Activated CD8-positive, alpha-beta T cell treated with anti-CD3 and anti-CD28 coated beads for 36 hours (primary cell): ENCODE measurements around the gene WEE2. TPM values are rescaled to one million over a fixed set of nuclear protein-coding genes. Genes with fewer than 3 reads are reported as not detected.
"Not testable (repeated sequence)": the region's sequence is repeated elsewhere in the genome, so short reads cannot be mapped to it uniquely, and the experiment has no call there.

Source experiments
- ATAC-seq: fragments of 200-7000 bp; cut with Tn5 transposase; one replicate; pipeline ENCODE4 v1.10.0; 2021; ENCODE audit warnings: mild to moderate bottlenecking, moderate library complexity
- CTCF ChIA-PET: fragments of 350-600 bp; sonication (Branson Sonifier 250); formaldehyde crosslinking; loops from one replicate; lab custom pipeline; 2021; ENCODE audit warnings: antibody characterized with exemption; lab: Charles Lee
- POLR2A ChIA-PET: fragments of 350-600 bp; sonication (Branson Sonifier 250); formaldehyde crosslinking; loops from one replicate; lab custom pipeline; 2021; ENCODE audit warnings: antibody characterized with exemption; lab: Charles Lee
- DNase-seq: peaks from one replicate; pipeline ENCODE4 v3.0.0-alpha.2; 2020
- H3K27ac Mint-ChIP-seq: one replicate; pipeline ENCODE4 v1.8.0; 2021; ENCODE audit warnings: mild to moderate bottlenecking, mixed read lengths
- H3K27me3 Mint-ChIP-seq: one replicate; pipeline ENCODE4 v1.8.0; 2021; ENCODE audit warnings: mixed read lengths
- H3K36me3 Mint-ChIP-seq: one replicate; pipeline ENCODE4 v1.8.0; 2021; ENCODE audit warnings: low read depth, mixed read lengths
- H3K4me1 Mint-ChIP-seq: one replicate; pipeline ENCODE4 v1.8.0; 2021; ENCODE audit warnings: low read depth, mixed read lengths
- H3K4me3 Mint-ChIP-seq: one replicate; pipeline ENCODE4 v1.8.0; 2021; ENCODE audit warnings: mild to moderate bottlenecking, moderate library complexity, mixed read lengths
- H3K9me3 Mint-ChIP-seq: one replicate; pipeline ENCODE4 v1.8.0; 2021; ENCODE audit warnings: mixed read lengths
- intact Hi-C: fragments of 100-400 bp; cut with micrococcal nuclease; formaldehyde crosslinking; loops from one replicate; pipeline ENCODE4 v1.10.0; 2022
- total RNA-seq, 2 experiments: library from RNA; stranded (reverse); gene quantifications; one replicate each; pipeline ENCODE4 v1.2.3, GENCODE V29; 2021
- TF ChIP-seq, protein P1 (sequence below): fragments of 200-600 bp; IDR thresholded peaks from one replicate; pipeline ENCODE4 v1.8.0; 2022; ENCODE audit warnings: antibody characterized with exemption, mild to moderate bottlenecking

Gene WEE2
- total RNA-seq, 2 experiments from 2014 or later: not detected

DNA sequence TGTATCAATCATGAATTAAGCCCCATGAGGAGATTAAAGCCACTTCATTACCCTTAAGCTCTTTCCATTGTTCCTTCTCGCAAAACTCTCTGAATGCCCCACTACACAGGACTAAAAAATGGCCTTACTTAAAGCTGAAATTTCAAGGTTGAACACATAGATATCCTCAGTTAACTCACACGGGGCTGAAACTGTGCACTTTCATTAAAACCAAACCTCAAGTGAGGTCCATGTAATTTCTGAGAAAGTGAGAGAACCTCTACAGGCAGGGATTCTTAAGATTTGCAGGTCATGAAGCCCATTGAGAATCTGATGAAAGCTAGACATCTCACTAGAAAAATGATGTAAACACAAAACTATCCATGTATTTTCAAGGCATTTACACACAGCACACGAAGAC is 22.1 kb upstream of the WEE2 start:
- TF ChIP-seq, protein P1, sequence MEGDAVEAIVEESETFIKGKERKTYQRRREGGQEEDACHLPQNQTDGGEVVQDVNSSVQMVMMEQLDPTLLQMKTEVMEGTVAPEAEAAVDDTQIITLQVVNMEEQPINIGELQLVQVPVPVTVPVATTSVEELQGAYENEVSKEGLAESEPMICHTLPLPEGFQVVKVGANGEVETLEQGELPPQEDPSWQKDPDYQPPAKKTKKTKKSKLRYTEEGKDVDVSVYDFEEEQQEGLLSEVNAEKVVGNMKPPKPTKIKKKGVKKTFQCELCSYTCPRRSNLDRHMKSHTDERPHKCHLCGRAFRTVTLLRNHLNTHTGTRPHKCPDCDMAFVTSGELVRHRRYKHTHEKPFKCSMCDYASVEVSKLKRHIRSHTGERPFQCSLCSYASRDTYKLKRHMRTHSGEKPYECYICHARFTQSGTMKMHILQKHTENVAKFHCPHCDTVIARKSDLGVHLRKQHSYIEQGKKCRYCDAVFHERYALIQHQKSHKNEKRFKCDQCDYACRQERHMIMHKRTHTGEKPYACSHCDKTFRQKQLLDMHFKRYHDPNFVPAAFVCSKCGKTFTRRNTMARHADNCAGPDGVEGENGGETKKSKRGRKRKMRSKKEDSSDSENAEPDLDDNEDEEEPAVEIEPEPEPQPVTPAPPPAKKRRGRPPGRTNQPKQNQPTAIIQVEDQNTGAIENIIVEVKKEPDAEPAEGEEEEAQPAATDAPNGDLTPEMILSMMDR: no peak
- Mint-ChIP-seq H3K27ac (no peak overlapping the region), H3K36me3 (peaks cover 19% of the 10 kb centered on the region), H3K4me1 (peaks cover 8% of the 10 kb centered on the region), H3K4me3 (no peak overlapping the region), H3K9me3 (no peaks in the 10 kb centered on the region), H3K27me3 (no peaks in the 10 kb centered on the region)
- POLR2A ChIA-PET: interaction anchor here (0.6 to 1.1 kb wide), 3 partner anchors 15 to 56 kb away, joined by 4 to 5 read pairs (median 4); partner anchors contain the start of gene SSBP1
- ATAC-seq: no peak
- no peak for DNase-seq
- CTCF ChIA-PET: interaction anchor here (0.5 to 1.4 kb wide), 6 partner anchors 9 to 433 kb away, joined by 3 to 4 read pairs (median 3); no protein-coding TSS in a partner anchor
- intact Hi-C loops: no loop called here

DNA sequence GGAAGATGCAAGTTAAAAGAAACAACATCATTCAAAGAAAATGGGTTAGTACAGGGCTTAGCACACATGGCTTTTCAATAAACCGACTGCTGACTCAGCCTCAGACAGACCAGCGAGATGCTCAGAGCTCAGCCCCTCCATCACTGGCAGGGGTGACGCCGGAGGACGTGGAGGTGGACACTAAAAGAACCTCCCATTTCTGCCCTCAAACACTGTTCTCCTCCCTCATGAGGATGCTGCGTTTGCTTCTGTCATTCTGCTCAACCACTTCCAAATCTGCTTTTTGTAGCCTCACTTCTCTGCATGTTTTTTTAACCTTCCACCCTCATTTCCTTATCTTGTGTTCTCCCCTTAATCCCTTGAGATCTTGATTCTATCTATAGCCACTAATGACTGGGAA is 21.5 kb upstream of the WEE2 start:
- Mint-ChIP-seq H3K36me3 (peaks cover 19% of the 10 kb centered on the region), H3K27ac (no peak overlapping the region), H3K4me3 (no peak overlapping the region), H3K4me1 (peaks cover 8% of the 10 kb centered on the region), H3K9me3 (no peaks in the 10 kb centered on the region), H3K27me3 (no peaks in the 10 kb centered on the region)
- ATAC-seq (no peak), DNase-seq (no peak)
- ChIA-PET POLR2A (interaction anchor here (1.1 kb wide), 1 partner anchor 51 kb away, joined by 5 read pairs; the partner anchor contains the start of gene SSBP1), CTCF (interaction anchor here (1.0 to 1.4 kb wide), 3 partner anchors 9 to 33 kb away, joined by 3 to 4 read pairs (median 4); no protein-coding TSS in a partner anchor)
- intact Hi-C loops: no loop called here
- TF ChIP-seq, protein P1: no peak

DNA sequence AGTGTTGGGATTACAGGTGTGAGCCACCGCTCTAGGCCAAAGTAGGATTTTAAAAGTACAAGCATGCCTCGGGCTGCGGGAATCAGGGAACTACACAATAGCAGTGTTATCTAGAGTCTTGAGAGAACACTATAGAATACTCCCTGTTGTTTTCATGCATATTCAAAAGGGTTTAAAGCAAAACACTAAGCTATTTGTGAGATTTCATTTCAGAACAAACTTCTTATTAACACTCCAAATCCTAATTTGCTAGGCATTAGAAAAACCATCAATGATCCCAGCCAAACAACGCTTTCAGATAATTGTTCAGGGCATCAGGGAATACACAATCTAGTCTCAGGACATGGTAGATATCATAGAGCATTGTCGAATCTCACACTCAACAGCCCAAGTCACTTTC is 20.1 kb upstream of the WEE2 start:
- H3K27ac Mint-ChIP-seq: no peak overlapping the region
- H3K4me3 Mint-ChIP-seq: no peak overlapping the region
- TF ChIP-seq, protein P1: no peak
- CTCF ChIA-PET: no interaction called here
- H3K27me3 Mint-ChIP-seq: no peaks in the 10 kb centered on the region
- peaks cover 12% of the 10 kb centered on the region for H3K36me3 Mint-ChIP-seq
- intact Hi-C loops: no loop called here
- H3K9me3 Mint-ChIP-seq: no peaks in the 10 kb centered on the region
- no peak for DNase-seq
- peaks cover 12% of the 10 kb centered on the region for H3K4me1 Mint-ChIP-seq
- no peak for ATAC-seq
- POLR2A ChIA-PET: no interaction called here

DNA sequence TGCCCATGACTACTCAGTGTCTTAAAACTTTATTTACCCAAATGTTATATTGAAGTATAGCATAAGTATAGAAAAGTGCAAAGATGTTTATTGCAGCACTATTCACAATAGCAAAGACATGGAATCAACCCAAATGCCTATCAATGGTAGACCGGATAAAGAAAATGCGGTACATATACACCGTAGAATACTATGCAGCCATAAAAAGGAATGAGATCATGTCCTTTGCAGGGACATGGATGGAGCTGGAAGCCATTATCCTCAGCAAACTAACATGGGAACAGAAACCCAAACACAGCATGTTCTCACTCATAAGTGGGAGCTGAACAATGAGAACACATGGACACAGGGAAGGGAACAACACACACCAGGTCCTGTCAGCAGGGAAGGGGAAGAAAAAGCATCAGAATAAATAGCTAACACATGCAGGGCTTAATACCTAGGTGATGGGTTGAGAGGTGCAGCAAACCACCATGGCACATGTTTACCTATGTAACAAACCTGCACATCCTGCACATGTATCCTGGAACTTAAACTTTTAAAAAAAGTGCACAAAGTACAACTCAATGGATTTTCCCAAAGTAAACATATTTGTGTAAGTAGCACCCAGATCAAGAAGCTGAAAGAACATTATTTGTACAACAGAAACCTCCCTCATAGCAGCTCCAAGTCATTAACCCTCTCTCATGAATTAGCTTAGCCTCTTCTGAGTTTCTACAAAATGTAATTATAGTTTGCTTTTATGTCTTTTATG is 18.9 kb upstream of the WEE2 start:
- H3K27me3 Mint-ChIP-seq, intact Hi-C loops, DNase-seq, H3K4me3 Mint-ChIP-seq, H3K9me3 Mint-ChIP-seq, POLR2A ChIA-PET, H3K36me3 Mint-ChIP-seq, ATAC-seq, H3K27ac Mint-ChIP-seq: not testable (repeated sequence)
- CTCF ChIA-PET: interaction anchor here (0.9 to 1.5 kb wide), 3 partner anchors 9 to 56 kb away, joined by 3 to 6 read pairs (median 3); partner anchors contain the start of gene DENND11
- peaks cover 18% of the 10 kb centered on the region for H3K4me1 Mint-ChIP-seq

DNA sequence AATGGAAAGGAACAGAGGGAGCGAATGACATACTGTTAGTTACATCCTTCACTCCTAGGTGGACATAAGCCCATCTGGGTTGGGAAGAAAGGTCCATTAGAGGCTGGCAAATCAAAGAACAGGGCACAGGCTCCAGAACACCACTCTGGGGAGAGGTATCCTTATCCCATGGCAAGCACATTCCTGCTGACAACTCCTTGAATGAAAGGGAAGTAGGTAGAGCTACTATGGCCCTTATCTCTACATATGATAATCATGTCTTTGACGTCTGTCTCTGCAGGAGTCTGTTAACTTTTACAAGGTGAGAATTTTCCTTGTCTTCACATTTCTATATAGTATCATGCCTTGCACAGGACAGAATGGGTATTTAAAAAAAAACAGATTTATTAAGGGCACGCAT is 16.6 kb upstream of the WEE2 start:
- DNase-seq (no peak), ATAC-seq (no peak)
- peaks cover 25% of the 10 kb centered on the region for H3K4me1 Mint-ChIP-seq
- no peaks in the 10 kb centered on the region for H3K27me3 Mint-ChIP-seq
- H3K9me3 Mint-ChIP-seq: no peaks in the 10 kb centered on the region
- POLR2A ChIA-PET: interaction anchor here (0.7 kb wide), 1 partner anchor 24 kb away, joined by 3 read pairs; no protein-coding TSS in a partner anchor
- no peak overlapping the region for H3K4me3 Mint-ChIP-seq
- H3K27ac Mint-ChIP-seq: no peak overlapping the region
- TF ChIP-seq, protein P1: no peak
- H3K36me3 Mint-ChIP-seq: no peaks in the 10 kb centered on the region
- intact Hi-C loops: no loop called here
- CTCF ChIA-PET: interaction anchor here (1.3 kb wide), 1 partner anchor 18 kb away, joined by 3 read pairs; no protein-coding TSS in a partner anchor
